Smooth muscle cell (in vitro differentiated cells): Measurements from ENCODE around the gene ATP9A. TPM values are rescaled to one million over a fixed set of nuclear protein-coding genes. Genes with fewer than 3 reads are reported as not detected.

Experiments used
- DNase-seq: peaks from one replicate; lab custom pipeline; 2025; ENCODE audit not compliant: unreplicated experiment; lab: John Stamatoyannopoulos, UW
- H2AFZ ChIP-seq: fragments of 200-600 bp; sonication (generic); 2 replicates; pipeline ENCODE4 v1.6.0; 2016; ENCODE audit warnings: antibody characterized with exemption, low read depth, mild to moderate bottlenecking
- H3F3A ChIP-seq: fragments of 200-600 bp; sonication (generic); 2 replicates; pipeline ENCODE4 v1.6.0; 2017; ENCODE audit warnings: antibody characterized with exemption, low read depth
- H3K27ac ChIP-seq: fragments of 200-600 bp; sonication (generic); 2 replicates; pipeline ENCODE4 v1.5.1; 2016; ENCODE audit warnings: low read depth, mild to moderate bottlenecking
- H3K27me3 ChIP-seq: fragments of 200-600 bp; sonication (generic); 2 replicates; pipeline ENCODE4 v1.6.1; 2016; ENCODE audit warnings: low read depth, mild to moderate bottlenecking
- H3K36me3 ChIP-seq: fragments of 200-600 bp; sonication (generic); 2 replicates; pipeline ENCODE4 v1.5.1; 2016; ENCODE audit warnings: low read depth
- H3K4me1 ChIP-seq: fragments of 200-600 bp; sonication (generic); 2 replicates; pipeline ENCODE4 v1.5.1; 2016; ENCODE audit warnings: low read depth
- H3K4me2 ChIP-seq: fragments of 200-600 bp; sonication (generic); 2 replicates; pipeline ENCODE4 v1.6.0; 2016; ENCODE audit warnings: mild to moderate bottlenecking
- H3K4me3 ChIP-seq: fragments of 200-600 bp; sonication (generic); 2 replicates; pipeline ENCODE4 v1.5.1; 2016; ENCODE audit warnings: mild to moderate bottlenecking
- H3K79me2 ChIP-seq: fragments of 200-600 bp; sonication (generic); 2 replicates; pipeline ENCODE4 v1.6.0; 2016; ENCODE audit warnings: low read depth, mild to moderate bottlenecking
- H3K9ac ChIP-seq: fragments of 200-600 bp; sonication (generic); 2 replicates; pipeline ENCODE4 v1.6.0; 2016; ENCODE audit warnings: low read depth
- H3K9me3 ChIP-seq: fragments of 200-600 bp; sonication (generic); replicated peaks from 2 replicates; pipeline ENCODE4 v1.5.1; 2016; ENCODE audit warnings: low read depth
- H4K20me1 ChIP-seq: fragments of 200-600 bp; sonication (generic); 2 replicates; pipeline ENCODE4 v1.6.0; 2016; ENCODE audit warnings: low read depth
- CTCF ChIP-seq: fragments of 200-600 bp; sonication (generic); IDR thresholded peaks from 2 replicates; pipeline ENCODE4 v1.5.1; 2017; ENCODE audit warnings: borderline replicate concordance, mild to moderate bottlenecking, antibody characterized with exemption; ENCODE audit not compliant: insufficient read depth, poor library complexity, severe bottlenecking
- WGBS: methylation state at CpG from one replicate; pipeline ENCODE4 v1.1.7; 2016; ENCODE audit warnings: low lambda C conversion rate; 5-methylcytosine and 5-hydroxymethylcytosine counted together
- polyA plus RNA-seq: library from polyadenylated mRNA; unstranded; fragments of >200 nt; fragmentation: Nextera tagmentation; extraction: Ambion mirVana; gene quantifications from 2 replicates; pipeline ENCODE4 v1.2.1, GENCODE V29; 2016
- total RNA-seq: library from RNA; depleted of rRNA; stranded (reverse); fragments of >200 nt; gene quantifications from 2 replicates; pipeline ENCODE4 v1.2.3, GENCODE V29; 2014

ATP9A gene
- total and polyA plus RNA-seq, 2 experiments from 2014 or later, result 3.4 to 8.0 TPM

- H3K4me2 ChIP-seq, result no peak overlapping the region
- H3K4me1 ChIP-seq, result peaks cover 8% of the 10 kb centered on the region
- H3K79me2 ChIP-seq, result no peaks in the 10 kb centered on the region
- 91% methylated on average over 10 of the region's 10 CpGs for WGBS
- DNase-seq, result no peak
- H3K9me3 ChIP-seq, result no peaks in the 10 kb centered on the region
- H3K36me3 ChIP-seq, result no peaks in the 10 kb centered on the region
- no peak overlapping the region for H3K27ac ChIP-seq
- TF ChIP-seq CTCF, result no peak
- H2AFZ ChIP-seq, result no peak overlapping the region
- no peak overlapping the region for H3K4me3 ChIP-seq
- no peak overlapping the region for H3K9ac ChIP-seq
- H3K27me3 ChIP-seq, result no peaks in the 10 kb centered on the region
- H4K20me1 ChIP-seq, result no peaks in the 10 kb centered on the region
- no peaks in the 10 kb centered on the region for H3F3A ChIP-seq
Observed at GRCh38 chr20:51680067-51680749, 88.0 kb downstream of the ATP9A start.

- Histone ChIP-seq H3F3A (no peaks in the 10 kb centered on the region), H3K4me2 (no peak overlapping the region), H3K27me3 (no peaks in the 10 kb centered on the region), H3K9me3 (no peaks in the 10 kb centered on the region), H3K36me3 (no peaks in the 10 kb centered on the region), H3K4me1 (peaks cover 8% of the 10 kb centered on the region), H3K4me3 (no peak overlapping the region), H4K20me1 (no peaks in the 10 kb centered on the region), H3K27ac (no peak overlapping the region), H2AFZ (no peak overlapping the region), H3K79me2 (no peaks in the 10 kb centered on the region), H3K9ac (no peak overlapping the region)
- no peak for DNase-seq
- WGBS, result 95% methylated on average over 13 of the region's 13 CpGs
- no peak for TF ChIP-seq CTCF
Observed at GRCh38 chr20:51679254-51679921, 88.8 kb downstream of the ATP9A start.

- H3K27me3 ChIP-seq, result no peaks in the 10 kb centered on the region
- no peak overlapping the region for H2AFZ ChIP-seq
- WGBS, result 85% methylated on average over 16 of the region's 16 CpGs
- no peak for DNase-seq
- H3K9me3 ChIP-seq, result no peaks in the 10 kb centered on the region
- no peak overlapping the region for H3K27ac ChIP-seq
- H3F3A ChIP-seq, result no peaks in the 10 kb centered on the region
- no peak overlapping the region for H3K9ac ChIP-seq
- H3K79me2 ChIP-seq, result no peaks in the 10 kb centered on the region
- H4K20me1 ChIP-seq, result no peaks in the 10 kb centered on the region
- no peak overlapping the region for H3K4me3 ChIP-seq
- peaks cover 8% of the 10 kb centered on the region for H3K4me1 ChIP-seq
- no peak overlapping the region for H3K4me2 ChIP-seq
- no peak for TF ChIP-seq CTCF
- H3K36me3 ChIP-seq, result no peaks in the 10 kb centered on the region
Observed at GRCh38 chr20:51678026-51678697, 90.0 kb downstream of the ATP9A start.
